Skeletal muscle tissue (tissue), 4 donors: ENCODE data around the gene PRXL2B. TPM values are rescaled to one million over a fixed set of nuclear protein-coding genes. Genes with fewer than 3 reads are reported as not detected.

Experiments used
- H3K27ac ChIP-seq: one replicate; pipeline ENCODE4 v1.7.0; 2013; ENCODE audit warnings: mild to moderate bottlenecking, low read depth, low read length, inconsistent platforms
- H3K27me3 ChIP-seq, 3 donors: one replicate each; pipeline ENCODE4 v1.7.0; 2013; ENCODE audit warnings: low read length in 3 of 3; ENCODE audit not compliant: control insufficient read depth in 3 of 3, insufficient read depth in 3 of 3
- H3K36me3 ChIP-seq, 3 donors: one replicate each; pipeline ENCODE4 v1.7.0; 2013; ENCODE audit warnings: low read length in 3 of 3; ENCODE audit not compliant: control insufficient read depth in 3 of 3, insufficient read depth in 3 of 3
- H3K4me1 ChIP-seq, 3 donors: one replicate each; pipeline ENCODE4 v1.7.0; 2013; ENCODE audit warnings: low read length in 3 of 3, mild to moderate bottlenecking in 3 of 3; ENCODE audit not compliant: control insufficient read depth in 3 of 3, insufficient read depth in 3 of 3
- H3K4me3 ChIP-seq, 3 donors: one replicate each; pipeline ENCODE4 v1.7.0; 2013; ENCODE audit warnings: low read length in 3 of 3
- H3K9ac ChIP-seq, 3 donors: one replicate each; pipeline ENCODE4 v1.7.0; 2013; ENCODE audit warnings: low read length in 3 of 3, mild to moderate bottlenecking in 3 of 3, moderate library complexity in 2 of 3, low read depth in 1 of 3
- H3K9me3 ChIP-seq, 3 donors: one replicate each; pipeline ENCODE4 v1.7.0; 2013; ENCODE audit warnings: low read length in 3 of 3; ENCODE audit not compliant: control insufficient read depth in 3 of 3
- total RNA-seq: library from RNA; depleted of rRNA; stranded (reverse); fragments of >200 nt; gene quantifications from one replicate; pipeline ENCODE4 v1.2.3, GENCODE V29; 2014
- donor health status: Osteomylitis.

PRXL2B gene
- total RNA-seq, 1 donor from 2014 or later = 5.7 TPM

- Histone ChIP-seq H3K4me3 (no peak overlapping the region), H3K36me3 (no peaks in the 10 kb centered on the region), H3K9ac (no peak overlapping the region), H3K27ac (no peak overlapping the region), H3K4me1 (no peaks in the 10 kb centered on the region), H3K9me3 (peaks cover 9 to 12% (median 9%) of the 10 kb centered on the region in 3 donors), H3K27me3 (peaks cover 36 to 75% (median 37%) of the 10 kb centered on the region in 3 donors)
These were observed 48.9 kb downstream of the PRXL2B start for GRCh38 chr1:2635361-2636010.

DNA sequence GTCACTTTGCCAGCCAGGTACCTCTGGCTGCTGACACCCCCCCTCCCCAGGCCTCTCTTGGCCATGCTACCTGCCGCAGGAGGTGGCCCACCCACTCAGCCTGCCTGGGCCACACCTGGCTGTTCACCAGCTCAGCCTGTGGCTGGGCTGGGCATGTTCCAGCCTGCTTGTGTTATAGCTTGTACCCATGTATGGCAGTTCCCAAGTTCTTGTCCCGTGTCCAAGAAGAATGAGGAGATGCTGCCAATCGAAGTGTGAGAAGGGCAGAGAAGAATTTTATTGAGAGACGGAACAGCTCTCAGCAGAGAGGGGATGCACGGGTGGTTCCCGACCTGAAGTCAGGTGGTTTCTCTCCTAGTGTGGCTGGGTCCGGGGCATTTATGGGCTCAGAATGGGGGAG lies 50.2 kb downstream of the PRXL2B start:
- Histone ChIP-seq H3K9ac (no peak overlapping the region), H3K4me3 (no peak overlapping the region), H3K9me3 (peaks cover 9% of the 10 kb centered on the region in 3 donors), H3K4me1 (peaks cover 0 to under 1% (median 0%) of the 10 kb centered on the region in 3 donors), H3K36me3 (no peaks in the 10 kb centered on the region), H3K27ac (no peak overlapping the region), H3K27me3 (peaks cover 30 to 64% (median 33%) of the 10 kb centered on the region in 3 donors)

DNA sequence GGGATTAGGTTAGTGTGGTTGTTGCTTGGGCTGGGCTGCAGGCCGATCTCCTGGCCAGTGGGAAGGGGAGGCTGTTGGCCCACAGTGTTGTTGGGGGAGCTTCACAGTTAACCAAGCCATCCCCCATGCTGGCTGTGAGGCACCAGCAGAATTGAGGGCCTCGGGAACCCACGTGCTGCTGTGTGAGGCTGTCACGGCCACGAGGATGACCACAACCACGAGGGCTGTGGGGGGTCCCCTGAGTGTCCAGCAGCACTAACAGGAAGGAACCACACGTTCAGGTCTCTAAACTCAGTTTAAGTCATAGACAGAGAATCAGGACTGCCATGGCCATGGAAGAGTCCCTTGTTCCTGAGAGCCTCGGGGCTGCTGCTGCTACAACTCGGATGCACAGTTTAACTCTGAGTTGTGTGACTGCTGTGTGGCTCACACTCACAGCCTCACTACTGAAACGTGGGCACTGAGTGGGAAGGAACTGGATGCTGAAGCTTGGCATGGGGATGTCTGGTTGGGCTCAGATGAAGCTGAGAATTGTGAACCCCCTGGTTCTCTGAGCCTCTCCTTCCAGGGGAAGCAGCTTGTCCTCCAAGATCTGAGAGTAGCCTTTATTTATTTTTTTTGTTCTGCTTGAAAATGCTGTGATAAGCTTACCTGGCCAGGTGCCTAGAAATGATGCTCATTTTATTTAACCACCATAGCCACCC lies 51.0 kb downstream of the PRXL2B start:
- Histone ChIP-seq H3K27ac (no peak overlapping the region), H3K36me3 (no peaks in the 10 kb centered on the region), H3K9me3 (peaks cover 9% of the 10 kb centered on the region in 3 donors), H3K9ac (no peak overlapping the region), H3K4me3 (no peak overlapping the region), H3K27me3 (peaks cover 28 to 63% (median 34%) of the 10 kb centered on the region in 3 donors), H3K4me1 (peaks cover 0 to 9% (median 5%) of the 10 kb centered on the region in 3 donors)

DNA sequence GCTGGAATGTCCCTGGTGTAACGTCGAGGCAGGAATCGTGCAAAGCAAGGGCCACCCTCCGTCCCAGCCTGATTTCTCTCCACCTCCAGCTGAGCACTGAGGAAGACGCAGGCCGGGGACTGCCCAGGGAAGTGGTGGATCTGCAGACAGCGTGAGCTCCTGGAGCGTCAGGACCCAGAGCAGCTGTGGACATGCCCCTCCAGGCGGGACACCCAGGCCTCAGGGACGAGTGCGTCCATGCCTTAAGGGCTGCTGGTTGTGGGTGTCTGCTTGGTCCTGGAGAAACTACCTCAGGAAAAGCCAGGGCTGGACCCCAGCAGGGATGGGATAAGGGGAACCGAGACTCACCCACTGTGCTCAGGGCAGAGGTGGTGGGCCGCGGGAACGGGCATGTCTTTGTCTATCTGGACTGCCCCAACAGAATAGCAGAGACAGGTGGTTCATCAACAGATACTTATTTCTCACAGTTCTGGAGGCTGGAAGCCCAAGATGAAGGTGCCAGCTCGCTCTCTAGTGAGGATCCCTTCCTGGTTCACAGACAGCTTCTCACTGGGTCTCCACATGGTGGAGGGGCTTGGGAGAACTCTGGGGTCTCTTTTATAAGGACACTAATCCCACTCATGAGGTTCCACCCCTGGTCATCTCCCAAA lies 52.0 kb downstream of the PRXL2B start:
- peaks cover 0 to 12% (median 9%) of the 10 kb centered on the region in 3 donors for H3K4me1 ChIP-seq
- peaks cover 20 to 63% (median 33%) of the 10 kb centered on the region in 3 donors for H3K27me3 ChIP-seq
- no peak overlapping the region for H3K9ac ChIP-seq

GRCh38 chr1:2639203-2639602 lies 52.6 kb downstream of the PRXL2B start:
- H3K9ac ChIP-seq = no peak overlapping the region
- H3K9me3 ChIP-seq = peaks cover 9% of the 10 kb centered on the region in 3 donors
- H3K4me1 ChIP-seq = peaks cover 0 to 12% (median 10%) of the 10 kb centered on the region in 3 donors
- H3K4me3 ChIP-seq = no peak overlapping the region
- peaks cover 20 to 62% (median 33%) of the 10 kb centered on the region in 3 donors for H3K27me3 ChIP-seq
- no peak overlapping the region for H3K27ac ChIP-seq
- no peaks in the 10 kb centered on the region for H3K36me3 ChIP-seq

More for the DNA sequence above, 52.0 kb downstream of the PRXL2B start:
- no peaks in the 10 kb centered on the region for H3K36me3 ChIP-seq
- H3K27ac ChIP-seq = no peak overlapping the region
- H3K4me3 ChIP-seq = no peak overlapping the region
- peaks cover 9% of the 10 kb centered on the region in 3 donors for H3K9me3 ChIP-seq

- Histone ChIP-seq H3K4me1 (peaks cover 0 to 12% (median 10%) of the 10 kb centered on the region in 3 donors), H3K9me3 (peaks cover 9% of the 10 kb centered on the region in 3 donors), H3K27ac (no peak overlapping the region), H3K36me3 (no peaks in the 10 kb centered on the region), H3K4me3 (no peak overlapping the region), H3K27me3 (peaks cover 17 to 60% (median 33%) of the 10 kb centered on the region in 3 donors), H3K9ac (no peak overlapping the region)
These were observed 53.3 kb downstream of the PRXL2B start for GRCh38 chr1:2639607-2640521.

- H3K4me1 ChIP-seq = peaks cover 0 to 12% (median 10%) of the 10 kb centered on the region in 3 donors
- H3K4me3 ChIP-seq = no peak overlapping the region
- no peaks in the 10 kb centered on the region for H3K36me3 ChIP-seq
- H3K9me3 ChIP-seq = peaks cover 9% of the 10 kb centered on the region in 3 donors
- peaks cover 12 to 52% (median 26%) of the 10 kb centered on the region in 3 donors for H3K27me3 ChIP-seq
- no peak overlapping the region for H3K27ac ChIP-seq
- no peak overlapping the region for H3K9ac ChIP-seq
These were observed 54.0 kb downstream of the PRXL2B start for GRCh38 chr1:2640626-2641025.
